Ascending aorta (tissue), 2 donors: ENCODE results near the gene SH2D1B. TPM values are rescaled to one million over a fixed set of nuclear protein-coding genes. Genes with fewer than 3 reads are reported as not detected.

Source experiments
- DNase-seq, 2 donors: peaks; one replicate each; pipeline ENCODE4 v3.0.0-alpha.2; 2019; ENCODE audit warnings: low spot score in 2 of 2
- H3K27ac ChIP-seq, 2 donors: fragments of 200-600 bp; sonication (generic); one replicate each; pipeline ENCODE4 v1.5.1; 2016 to 2017; ENCODE audit warnings: mild to moderate bottlenecking in 1 of 2
- H3K27me3 ChIP-seq: fragments of 200-600 bp; sonication (generic); one replicate; pipeline ENCODE4 v1.5.1; 2017
- H3K36me3 ChIP-seq, 2 donors: fragments of 200-600 bp; sonication (generic); one replicate each; pipeline ENCODE4 v1.5.1; 2016
- H3K4me1 ChIP-seq, 2 donors: fragments of 200-600 bp; sonication (generic); one replicate each; pipeline ENCODE4 v1.5.1; 2016 to 2017; ENCODE audit warnings: mild to moderate bottlenecking in 1 of 2
- H3K4me3 ChIP-seq, 2 donors: fragments of 200-600 bp; sonication (generic); one replicate each; pipeline ENCODE4 v1.5.1; 2016 to 2017; ENCODE audit warnings: mild to moderate bottlenecking in 1 of 2
- H3K9me3 ChIP-seq, 2 donors: fragments of 200-600 bp; sonication (generic); one replicate each; pipeline ENCODE4 v1.5.1; 2016
- CTCF ChIP-seq, 3 experiments: fragments of 200-600 bp in 2 of 3; fragments of 450-650 bp in 1 of 3; sonication (generic) in 2 of 3; IDR thresholded peaks; one replicate each; pipeline ENCODE4 v1.5.1; 2016 to 2019; ENCODE audit warnings: antibody characterized with exemption in 3 of 3, mild to moderate bottlenecking in 1 of 3, moderate library complexity in 1 of 3
- intact Hi-C: fragments of 100-400 bp; cut with DNase I; formaldehyde crosslinking; loops from one replicate; pipeline ENCODE4 v1.15.1; 2023
- total RNA-seq: library from RNA; depleted of rRNA; stranded (reverse); fragments of >200 nt; gene quantifications from one replicate; pipeline ENCODE4 v1.1.0, GENCODE V29; 2016

The SH2D1B gene
- total RNA-seq, 1 donor from 2014 or later = not detected

GRCh38 chr1:162381941-162382750 lies 29.8 kb downstream of the SH2D1B start:
- H3K4me3 ChIP-seq = no peak overlapping the region
- no peaks in the 10 kb centered on the region for H3K4me1 ChIP-seq
- no peaks in the 10 kb centered on the region for H3K27me3 ChIP-seq
- DNase-seq = no peak
- H3K27ac ChIP-seq = no peak overlapping the region
- H3K36me3 ChIP-seq = peaks cover 0 to 9% of the 10 kb centered on the region in 2 donors
- TF ChIP-seq CTCF (IDR thresholded peaks at IDR 0.05) = no peak
- H3K9me3 ChIP-seq = no peaks in the 10 kb centered on the region
- intact Hi-C loops = no loop called here

- Histone ChIP-seq H3K27ac (no peak within 1 kb of the TSS), H3K4me3 (no peak within 1 kb of the TSS)
- intact Hi-C loops = no loop called here
Observed at GRCh38 chr1:162381383-162381782, 30.6 kb downstream of the SH2D1B start, which contains the start of gene C1orf226. Gene C1orf226 (plus strand): TSS chr1:162381728. CDS start chr1:162381902, 174 bp downstream.

GRCh38 chr1:162380061-162380846 lies 31.7 kb downstream of the SH2D1B start:
- TF ChIP-seq CTCF (IDR thresholded peaks at IDR 0.05) = no peak
- H3K4me1 ChIP-seq = no peaks in the 10 kb centered on the region
- H3K36me3 ChIP-seq = peaks cover 0 to 9% of the 10 kb centered on the region in 2 donors
- H3K9me3 ChIP-seq = no peaks in the 10 kb centered on the region
- H3K27me3 ChIP-seq = no peaks in the 10 kb centered on the region
- intact Hi-C loops = no loop called here
- no peak for DNase-seq
- H3K27ac ChIP-seq = no peak overlapping the region
- no peak overlapping the region for H3K4me3 ChIP-seq

More at GRCh38 chr1:162381383-162381782, 30.6 kb downstream of the SH2D1B start, which contains the start of gene C1orf226:
- peaks cover 0 to 9% of the 10 kb centered on the region in 2 donors for H3K36me3 ChIP-seq
- H3K4me1 ChIP-seq = no peaks in the 10 kb centered on the region
- no peaks in the 10 kb centered on the region for H3K9me3 ChIP-seq
- no peaks in the 10 kb centered on the region for H3K27me3 ChIP-seq
- DNase-seq = no peak
- no peak for TF ChIP-seq CTCF (IDR thresholded peaks at IDR 0.05)

- Histone ChIP-seq H3K4me1 (no peaks in the 10 kb centered on the region), H3K27ac (no peak within 1 kb of the TSS), H3K27me3 (no peaks in the 10 kb centered on the region), H3K36me3 (no peaks in the 10 kb centered on the region), H3K9me3 (no peaks in the 10 kb centered on the region), H3K4me3 (no peak within 1 kb of the TSS)
- intact Hi-C loops = no loop called here
- TF ChIP-seq CTCF (IDR thresholded peaks at IDR 0.05) = no peak
- no peak for DNase-seq
Observed at GRCh38 chr1:162376691-162377090, 35.2 kb downstream of the SH2D1B start, which contains the start of gene SPATA46. Gene SPATA46 (minus strand): TSS chr1:162376854. CDS start chr1:162376790, 64 bp downstream.

- Histone ChIP-seq H3K4me3 (no peak overlapping the region), H3K9me3 (no peaks in the 10 kb centered on the region), H3K4me1 (no peaks in the 10 kb centered on the region), H3K27ac (no peak overlapping the region), H3K27me3 (no peaks in the 10 kb centered on the region), H3K36me3 (no peaks in the 10 kb centered on the region)
- no peak for TF ChIP-seq CTCF (IDR thresholded peaks at IDR 0.05)
- no peak for DNase-seq
- intact Hi-C loops = no loop called here
Observed at GRCh38 chr1:162375463-162375862, 36.5 kb downstream of the SH2D1B start.
